ENCODE data around the gene STK36.

Gene STK36

GRCh38 chr2:218711550-218711929 lies 39.7 kb downstream of the STK36 start:
- H3K27ac ChIP-seq, result peak overlapping the region; percentile 85
- no peak for TF ChIP-seq CTCF (conservative IDR thresholded peaks at IDR 0.05; ENCODE audit: low read depth)
- DNase-seq (ENCODE audit: low spot score), result no peak
- POLR2A ChIA-PET (ENCODE audit: low non-redundant PET), result no interaction called here
- CTCF ChIA-PET, result interaction anchor here (0.6 to 1.1 kb wide), 8 partner anchors 16 to 269 kb away, joined by 3 to 7 read pairs (median 4); no protein-coding TSS in a partner anchor

- ChIA-PET CTCF (interaction anchor here (0.9 to 1.1 kb wide), 2 partner anchors 68 to 134 kb away, joined by 5 read pairs; partner anchors contain the start of gene CYP27A1), POLR2A (ENCODE audit: low non-redundant PET) (no interaction called here)
- no peak for DNase-seq (ENCODE audit: low spot score)
- H3K27ac ChIP-seq, result no peak overlapping the region
- no peak for TF ChIP-seq CTCF (conservative IDR thresholded peaks at IDR 0.05; ENCODE audit: low read depth)
These were observed 42.0 kb downstream of the STK36 start for GRCh38 chr2:218713922-218714321.

- no peak for DNase-seq (ENCODE audit: low spot score)
- no peak overlapping the region; the same call in 1 of the 2 replicates for H3K27ac ChIP-seq
- no peak for TF ChIP-seq CTCF (conservative IDR thresholded peaks at IDR 0.05; ENCODE audit: low read depth)
- ChIA-PET CTCF (interaction anchor here (0.7 kb wide), 1 partner anchor 9 kb away, joined by 4 read pairs; no protein-coding TSS in a partner anchor), POLR2A (ENCODE audit: low non-redundant PET) (no interaction called here)
These were observed 44.2 kb downstream of the STK36 start for GRCh38 chr2:218716070-218716469.

GRCh38 chr2:218717262-218717661 lies 45.4 kb downstream of the STK36 start:
- POLR2A ChIA-PET (ENCODE audit: low non-redundant PET), result no interaction called here
- DNase-seq (ENCODE audit: low spot score), result peak; percentile 69
- peak overlapping the region; percentile 55; the same call in 1 of the 2 replicates for H3K27ac ChIP-seq
- CTCF ChIA-PET, result interaction anchor here (0.6 to 0.8 kb wide), 2 partner anchors 58 to 130 kb away, joined by 3 to 6 read pairs; partner anchors contain the start of genes BCS1L and ZNF142
- no peak for TF ChIP-seq CTCF (conservative IDR thresholded peaks at IDR 0.05; ENCODE audit: low read depth)

- POLR2A ChIA-PET (ENCODE audit: low non-redundant PET), result no interaction called here
- TF ChIP-seq CTCF (conservative IDR thresholded peaks at IDR 0.05; ENCODE audit: low read depth), result no peak
- CTCF ChIA-PET, result interaction anchor here (0.7 kb wide), 1 partner anchor 690 kb away, joined by 4 read pairs; no protein-coding TSS in a partner anchor
These were observed 46.2 kb downstream of the STK36 start for GRCh38 chr2:218718058-218718457.

GRCh38 chr2:218719457-218719856 lies 47.6 kb downstream of the STK36 start:
- DNase-seq (ENCODE audit: low spot score), result no peak
- no peak for TF ChIP-seq CTCF (conservative IDR thresholded peaks at IDR 0.05; ENCODE audit: low read depth)
- no peak overlapping the region for H3K27ac ChIP-seq
- CTCF ChIA-PET, result interaction anchor here (0.5 kb wide), 1 partner anchor 16 kb away, joined by 4 read pairs; no protein-coding TSS in a partner anchor
- POLR2A ChIA-PET (ENCODE audit: low non-redundant PET), result no interaction called here

More at GRCh38 chr2:218718058-218718457, 46.2 kb downstream of the STK36 start:
- no peak for DNase-seq (ENCODE audit: low spot score)
- H3K27ac ChIP-seq, result peak overlapping the region; percentile 55; the same call in 1 of the 2 replicates

Data from RWPE1 (cell line).